Measurements from ENCODE around the gene HABP2.

DNA sequence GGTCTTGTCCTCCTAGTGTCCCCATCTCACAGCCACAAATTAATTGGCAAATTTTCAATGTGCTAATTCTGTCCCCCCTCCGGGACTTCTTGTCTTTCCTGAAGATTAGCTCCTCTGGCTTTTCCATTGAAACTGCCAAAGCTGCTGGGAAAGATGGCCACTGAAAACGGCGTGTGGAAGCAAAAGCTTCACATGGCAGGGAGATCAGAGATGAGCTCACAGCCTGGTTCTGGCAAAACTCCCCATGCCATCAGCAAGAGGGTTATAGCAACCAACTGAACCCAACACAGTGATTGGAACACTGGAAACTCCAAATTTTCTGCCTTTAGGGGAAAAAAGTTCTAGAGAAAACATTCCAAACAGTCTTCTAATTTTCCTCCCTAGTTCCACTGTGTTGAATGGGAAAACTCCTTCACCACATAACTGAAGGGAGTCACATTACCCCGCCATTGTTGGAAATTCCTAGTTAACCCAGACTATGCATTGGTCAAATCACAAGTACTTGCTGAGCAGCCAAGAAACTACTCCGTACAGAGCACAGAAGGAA is 74.0 kb downstream of the HABP2 start:
- TF ChIP-seq, protein P1, sequence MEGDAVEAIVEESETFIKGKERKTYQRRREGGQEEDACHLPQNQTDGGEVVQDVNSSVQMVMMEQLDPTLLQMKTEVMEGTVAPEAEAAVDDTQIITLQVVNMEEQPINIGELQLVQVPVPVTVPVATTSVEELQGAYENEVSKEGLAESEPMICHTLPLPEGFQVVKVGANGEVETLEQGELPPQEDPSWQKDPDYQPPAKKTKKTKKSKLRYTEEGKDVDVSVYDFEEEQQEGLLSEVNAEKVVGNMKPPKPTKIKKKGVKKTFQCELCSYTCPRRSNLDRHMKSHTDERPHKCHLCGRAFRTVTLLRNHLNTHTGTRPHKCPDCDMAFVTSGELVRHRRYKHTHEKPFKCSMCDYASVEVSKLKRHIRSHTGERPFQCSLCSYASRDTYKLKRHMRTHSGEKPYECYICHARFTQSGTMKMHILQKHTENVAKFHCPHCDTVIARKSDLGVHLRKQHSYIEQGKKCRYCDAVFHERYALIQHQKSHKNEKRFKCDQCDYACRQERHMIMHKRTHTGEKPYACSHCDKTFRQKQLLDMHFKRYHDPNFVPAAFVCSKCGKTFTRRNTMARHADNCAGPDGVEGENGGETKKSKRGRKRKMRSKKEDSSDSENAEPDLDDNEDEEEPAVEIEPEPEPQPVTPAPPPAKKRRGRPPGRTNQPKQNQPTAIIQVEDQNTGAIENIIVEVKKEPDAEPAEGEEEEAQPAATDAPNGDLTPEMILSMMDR (IDR thresholded peaks at IDR 0.05) = no peak
- no peak for TF ChIP-seq POLR2A (IDR thresholded peaks at IDR 0.05)

All from heart left ventricle (tissue), 13 donors.